Stimulated activated naive B cell treated with anti-CD40 and anti-IgM and Interleukin-4, amounts not matched to agents 10 μg/mL and 1 μg/mL and 100 μg/mL, for 72 hours (primary cell): ENCODE measurements around the gene TOX2.

ENCODE experiments used
- ATAC-seq, 2 donors: fragments of 150-1000 bp; cut with Tn5 transposase; replicated peaks; 2 replicates each; pipeline ENCODE4 v1.10.0; 2021; ENCODE audit warnings: moderate library complexity in 1 of 2
- DNase-seq: peaks from one replicate; pipeline ENCODE4 v3.0.0; 2021
- H3K27ac Mint-ChIP-seq: one replicate; pipeline ENCODE4 v1.8.0; 2022; ENCODE audit warnings: mild to moderate bottlenecking, mixed read lengths
- H3K27me3 Mint-ChIP-seq, 2 donors: one replicate each; pipeline ENCODE4 v1.8.0; 2022; ENCODE audit warnings: mixed read lengths in 2 of 2
- H3K36me3 Mint-ChIP-seq, 2 donors: one replicate each; pipeline ENCODE4 v1.8.0; 2022; ENCODE audit warnings: mixed read lengths in 2 of 2, mild to moderate bottlenecking in 1 of 2
- H3K4me1 Mint-ChIP-seq, 2 donors: one replicate each; pipeline ENCODE4 v1.8.0; 2022; ENCODE audit warnings: mixed read lengths in 2 of 2, mild to moderate bottlenecking in 1 of 2
- H3K4me3 Mint-ChIP-seq, 2 donors: one replicate each; pipeline ENCODE4 v1.8.0; 2022; ENCODE audit warnings: mild to moderate bottlenecking in 2 of 2, mixed read lengths in 2 of 2, moderate library complexity in 1 of 2
- H3K9me3 Mint-ChIP-seq, 2 donors: one replicate each; pipeline ENCODE4 v1.8.0; 2022; ENCODE audit warnings: mixed read lengths in 2 of 2, mild to moderate bottlenecking in 1 of 2

The TOX2 gene

GRCh38 chr20:43914311-43915210 is at the start of gene TOX2:
TOX2 (plus strand) TSS chr20:43914852; CDS start chr20:43914892, 40 bp downstream.
- DNase-seq (no peak), ATAC-seq (peak; percentile 30 to 41)

GRCh38 chr20:43868091-43868490 is 46.6 kb upstream of the TOX2 start:
- ATAC-seq (no peak), DNase-seq (no peak)
- Mint-ChIP-seq H3K27ac (no peak overlapping the region), H3K9me3 (peaks cover 0 to 3% of the 10 kb centered on the region in 2 donors), H3K36me3 (no peaks in the 10 kb centered on the region), H3K27me3 (peaks cover 11 to 25% of the 10 kb centered on the region in 2 donors), H3K4me1 (peaks cover 0 to 3% of the 10 kb centered on the region in 2 donors), H3K4me3 (no peak overlapping the region)

More at GRCh38 chr20:43914311-43915210, at the start of gene TOX2:
- Mint-ChIP-seq H3K27me3 (peaks cover 47 to 64% of the 10 kb centered on the region in 2 donors), H3K27ac (peak within 1 kb of the TSS; percentile 84), H3K4me1 (peaks cover 29 to 41% of the 10 kb centered on the region in 2 donors), H3K4me3 (peak within 1 kb of the TSS; percentile 73 to 82), H3K9me3 (peaks cover 10 to 13% of the 10 kb centered on the region in 2 donors), H3K36me3 (peaks cover 0 to 10% of the 10 kb centered on the region in 2 donors)

- Mint-ChIP-seq H3K27me3 (peaks cover 4 to 33% of the 10 kb centered on the region in 2 donors), H3K27ac (no peak overlapping the region), H3K9me3 (peaks cover 0 to 3% of the 10 kb centered on the region in 2 donors), H3K4me3 (no peak overlapping the region), H3K36me3 (no peaks in the 10 kb centered on the region), H3K4me1 (peaks cover 0 to 3% of the 10 kb centered on the region in 2 donors)
- DNase-seq (no peak), ATAC-seq (no peak)
These were observed 44.2 kb upstream of the TOX2 start for GRCh38 chr20:43870484-43870883.

GRCh38 chr20:43878776-43879175 is 35.9 kb upstream of the TOX2 start:
- Mint-ChIP-seq H3K27me3 (peaks cover 30 to 51% of the 10 kb centered on the region in 2 donors), H3K4me3 (no peak overlapping the region), H3K27ac (no peak overlapping the region), H3K36me3 (no peaks in the 10 kb centered on the region), H3K9me3 (peaks cover 0 to 3% of the 10 kb centered on the region in 2 donors), H3K4me1 (no peaks in the 10 kb centered on the region)
- DNase-seq, result no peak
- no peak for ATAC-seq

DNA sequence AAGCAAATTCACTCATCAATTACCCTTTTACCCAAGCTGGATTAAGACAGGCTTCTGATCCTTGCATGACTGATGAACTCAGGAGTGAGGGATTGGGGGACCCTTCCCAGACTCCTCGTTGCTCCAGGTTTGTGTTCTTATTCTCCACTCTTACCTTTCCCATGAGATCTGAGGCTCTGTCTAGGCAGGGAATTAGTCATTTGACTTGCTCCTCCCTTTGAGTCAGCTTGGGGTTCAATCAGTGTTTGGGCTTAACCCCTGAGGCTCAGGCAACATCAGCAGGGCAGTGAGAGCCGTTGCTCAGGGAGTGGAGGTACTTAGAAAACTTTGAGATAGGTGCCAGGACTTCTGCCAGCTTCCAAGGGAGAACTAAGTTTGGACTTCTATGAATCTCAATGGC is 20.7 kb upstream of the TOX2 start:
- peaks cover 23 to 65% of the 10 kb centered on the region in 2 donors for H3K27me3 Mint-ChIP-seq
- peaks cover 0 to 3% of the 10 kb centered on the region in 2 donors for H3K36me3 Mint-ChIP-seq
- no peak overlapping the region for H3K4me3 Mint-ChIP-seq
- no peak overlapping the region for H3K27ac Mint-ChIP-seq
- ATAC-seq (no peak), DNase-seq (no peak)
- no peaks in the 10 kb centered on the region for H3K4me1 Mint-ChIP-seq
- H3K9me3 Mint-ChIP-seq, result peaks cover 20% of the 10 kb centered on the region in 2 donors

- Mint-ChIP-seq H3K27ac (no peak overlapping the region), H3K36me3 (peaks cover 0 to 1% of the 10 kb centered on the region in 2 donors)
- no peak for ATAC-seq
These were observed 20.2 kb upstream of the TOX2 start for GRCh38 chr20:43894491-43894890.

DNA sequence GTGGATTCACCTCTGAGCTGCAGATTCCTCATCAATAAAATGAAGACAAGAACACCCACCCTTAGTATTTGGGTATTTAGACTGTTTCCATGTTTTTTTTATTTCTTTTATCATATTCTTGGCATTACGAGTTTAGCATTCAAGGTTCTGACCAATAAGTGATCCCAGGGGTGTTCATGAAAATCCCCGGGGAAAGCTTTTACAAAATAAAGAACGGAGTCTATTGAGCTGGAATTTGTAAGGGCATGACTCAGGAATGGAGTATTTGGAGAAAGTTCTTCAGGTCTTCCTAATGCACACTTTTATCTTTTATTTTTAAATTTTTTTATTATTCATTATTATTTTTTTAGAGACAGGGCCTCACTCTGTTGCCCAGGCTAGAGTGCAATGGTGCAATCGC is 19.4 kb upstream of the TOX2 start:
- peaks cover 27 to 58% of the 10 kb centered on the region in 2 donors for H3K27me3 Mint-ChIP-seq
- no peaks in the 10 kb centered on the region for H3K4me1 Mint-ChIP-seq
- H3K4me3 Mint-ChIP-seq, result no peak overlapping the region
- DNase-seq (no peak), ATAC-seq (no peak)
- H3K36me3 Mint-ChIP-seq, result no peaks in the 10 kb centered on the region
- H3K9me3 Mint-ChIP-seq, result peaks cover 10 to 13% of the 10 kb centered on the region in 2 donors
- H3K27ac Mint-ChIP-seq, result no peak overlapping the region

More at GRCh38 chr20:43894491-43894890, 20.2 kb upstream of the TOX2 start:
- no peak for DNase-seq
- H3K27me3 Mint-ChIP-seq, result peaks cover 27 to 61% of the 10 kb centered on the region in 2 donors
- H3K4me1 Mint-ChIP-seq, result no peaks in the 10 kb centered on the region
- no peak overlapping the region for H3K4me3 Mint-ChIP-seq
- peaks cover 17 to 19% of the 10 kb centered on the region in 2 donors for H3K9me3 Mint-ChIP-seq

DNA sequence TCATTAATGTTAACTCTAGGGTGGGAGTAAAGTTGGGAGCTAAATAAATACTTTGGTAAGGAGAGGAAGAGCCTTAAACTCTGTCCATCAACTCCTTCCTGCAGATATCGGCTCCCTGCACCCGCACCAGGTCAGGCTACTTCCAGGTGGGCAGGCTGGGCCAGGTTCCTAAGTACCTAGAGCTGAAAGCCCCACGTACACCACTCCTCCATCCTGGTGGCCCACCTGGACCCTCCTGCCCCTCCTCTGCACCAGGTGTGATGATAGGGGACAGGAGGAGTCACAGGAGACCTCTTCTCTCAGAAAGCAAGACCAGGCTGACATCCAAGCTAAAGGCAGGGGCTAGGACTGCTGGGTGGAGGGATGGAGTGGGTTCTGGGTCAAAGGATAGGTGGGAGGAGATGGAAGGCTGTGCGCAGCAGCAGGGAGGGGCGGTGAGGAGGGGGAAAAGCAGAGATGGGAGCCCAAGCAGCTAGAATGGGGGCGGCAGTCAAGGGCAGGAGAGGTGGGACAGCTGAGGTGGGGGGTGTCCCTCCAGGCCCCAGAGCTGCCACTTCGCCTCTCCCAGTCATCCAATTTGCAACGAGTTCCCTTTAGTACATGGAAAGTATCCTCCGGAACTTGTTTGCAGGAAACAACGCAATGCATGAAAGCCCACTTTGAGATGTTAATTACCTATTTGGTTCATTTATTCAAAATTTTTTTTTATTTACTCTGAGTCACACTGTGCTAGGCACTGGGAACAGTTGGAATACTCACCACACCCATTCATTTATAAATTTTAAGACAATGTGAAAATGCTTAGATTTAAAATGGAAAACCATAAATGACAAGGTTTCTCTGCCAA is 15.2 kb upstream of the TOX2 start:
- no peaks in the 10 kb centered on the region for H3K4me1 Mint-ChIP-seq
- H3K27me3 Mint-ChIP-seq, result peaks cover 21 to 56% of the 10 kb centered on the region in 2 donors
- DNase-seq, result no peak
- H3K36me3 Mint-ChIP-seq, result peaks cover 0 to 2% of the 10 kb centered on the region in 2 donors
- peaks cover 8 to 9% of the 10 kb centered on the region in 2 donors for H3K9me3 Mint-ChIP-seq
- no peak overlapping the region for H3K4me3 Mint-ChIP-seq
- no peak overlapping the region for H3K27ac Mint-ChIP-seq
- no peak for ATAC-seq

- Mint-ChIP-seq H3K27ac (no peak overlapping the region), H3K4me3 (no peak overlapping the region), H3K36me3 (peaks cover 0 to 2% of the 10 kb centered on the region in 2 donors), H3K9me3 (peaks cover 8 to 9% of the 10 kb centered on the region in 2 donors), H3K4me1 (no peaks in the 10 kb centered on the region), H3K27me3 (peaks cover 23 to 56% of the 10 kb centered on the region in 2 donors)
- DNase-seq (no peak), ATAC-seq (no peak)
These were observed 14.6 kb upstream of the TOX2 start for GRCh38 chr20:43900121-43900466.

DNA sequence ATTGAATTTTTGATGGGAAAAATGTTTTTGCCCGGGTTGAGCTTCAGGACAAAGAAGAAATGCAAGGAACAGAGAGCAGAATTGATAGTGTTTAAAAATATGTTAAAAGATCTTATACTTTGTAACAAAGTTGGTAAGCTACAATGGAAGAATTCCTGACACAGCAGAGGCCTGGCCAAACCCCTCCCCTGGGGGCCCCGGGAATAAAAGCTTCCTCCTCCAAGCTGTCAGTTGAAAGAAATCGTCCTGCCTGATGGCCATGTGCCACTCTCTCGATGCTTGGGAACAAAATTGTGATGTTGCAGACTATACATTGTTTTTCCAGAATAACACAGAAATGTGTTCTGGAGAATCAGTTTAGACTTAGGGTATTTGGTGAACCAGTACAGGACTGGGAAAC is 14.2 kb upstream of the TOX2 start:
- Mint-ChIP-seq H3K9me3 (peaks cover 8 to 9% of the 10 kb centered on the region in 2 donors), H3K4me3 (no peak overlapping the region), H3K27ac (no peak overlapping the region), H3K4me1 (no peaks in the 10 kb centered on the region), H3K27me3 (peaks cover 23 to 58% of the 10 kb centered on the region in 2 donors), H3K36me3 (peaks cover 0 to 2% of the 10 kb centered on the region in 2 donors)
- no peak for DNase-seq
- no peak for ATAC-seq

GRCh38 chr20:43901296-43901695 is 13.4 kb upstream of the TOX2 start:
- Mint-ChIP-seq H3K27me3 (peaks cover 19 to 50% of the 10 kb centered on the region in 2 donors), H3K36me3 (peaks cover 0 to 2% of the 10 kb centered on the region in 2 donors), H3K4me1 (no peaks in the 10 kb centered on the region)

DNA sequence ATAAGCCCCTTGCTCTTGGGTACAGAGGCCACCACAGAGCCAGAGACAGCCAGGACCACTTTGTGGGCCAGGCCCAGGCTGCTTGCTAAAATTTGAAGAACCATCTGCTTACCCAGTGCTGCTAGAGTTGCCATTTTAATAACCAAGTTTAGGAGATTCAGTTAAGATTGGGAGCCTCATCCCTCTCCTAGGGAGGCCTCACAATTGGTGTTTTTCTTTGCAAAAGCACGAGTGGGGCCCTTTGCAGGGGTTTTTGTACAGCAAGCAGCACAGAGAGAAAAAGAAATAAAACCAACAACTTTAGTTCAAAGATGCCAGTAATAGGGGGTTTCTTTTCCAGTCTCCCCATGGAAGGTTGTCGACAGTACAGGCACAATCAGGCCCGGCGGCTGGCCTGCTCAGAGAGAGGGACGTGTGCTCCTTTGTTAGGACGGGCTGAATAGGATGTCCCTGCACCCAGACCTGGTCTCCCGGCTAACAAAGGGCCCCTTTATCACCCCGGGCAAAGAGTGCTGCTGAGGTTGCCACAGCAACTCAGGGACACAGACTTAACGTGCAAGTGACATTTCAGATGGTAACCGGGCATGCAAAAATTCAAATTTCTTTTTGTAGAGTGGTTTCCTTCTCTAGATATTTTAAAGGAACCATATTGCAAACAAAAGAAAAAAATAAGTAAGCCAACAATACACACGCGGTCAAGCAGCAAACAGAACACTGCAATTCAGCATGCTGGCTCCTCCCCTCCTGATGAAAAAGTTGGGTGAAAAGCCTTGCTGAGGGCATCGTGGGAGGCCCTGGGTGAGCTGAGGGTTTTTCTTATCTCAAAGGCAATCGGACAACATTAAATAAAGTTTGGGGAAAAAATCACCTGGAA is 10.5 kb upstream of the TOX2 start:
- DNase-seq (no peak), ATAC-seq (no peak)
- no peak overlapping the region for H3K27ac Mint-ChIP-seq
- H3K4me1 Mint-ChIP-seq, result peaks cover 0 to 1% of the 10 kb centered on the region in 2 donors
- peaks cover 14 to 17% of the 10 kb centered on the region in 2 donors for H3K9me3 Mint-ChIP-seq
- peaks cover 2% of the 10 kb centered on the region in 2 donors for H3K36me3 Mint-ChIP-seq
- no peak overlapping the region for H3K4me3 Mint-ChIP-seq
- H3K27me3 Mint-ChIP-seq, result peaks cover 21 to 33% of the 10 kb centered on the region in 2 donors

More at GRCh38 chr20:43901296-43901695, 13.4 kb upstream of the TOX2 start:
- no peak for DNase-seq
- no peak overlapping the region for H3K27ac Mint-ChIP-seq
- peaks cover 8 to 9% of the 10 kb centered on the region in 2 donors for H3K9me3 Mint-ChIP-seq
- ATAC-seq, result no peak
- no peak overlapping the region for H3K4me3 Mint-ChIP-seq

- Mint-ChIP-seq H3K4me1 (peaks cover 0 to 2% of the 10 kb centered on the region in 2 donors), H3K27me3 (peaks cover 19 to 35% of the 10 kb centered on the region in 2 donors), H3K9me3 (peaks cover 16 to 18% of the 10 kb centered on the region in 2 donors), H3K27ac (peak overlapping the region; percentile 43), H3K36me3 (peaks cover 2 to 5% of the 10 kb centered on the region in 2 donors), H3K4me3 (no peak overlapping the region)
- no peak for ATAC-seq
- DNase-seq, result no peak
These were observed 9.8 kb upstream of the TOX2 start for GRCh38 chr20:43904827-43905177.
